ENCODE measurements around the gene OPRPN. TPM values are rescaled to one million over a fixed set of nuclear protein-coding genes. Genes with fewer than 3 reads are reported as not detected.

OPRPN gene
- polyA plus RNA-seq, 1 experiment, result not detected

GRCh38 chr4:70382691-70383181 lies 15.0 kb upstream of the OPRPN start, which contains the start of gene SMR3B:
Gene SMR3B (plus strand): TSS chr4:70383131. CDS start chr4:70384511, 1,380 bp downstream.
- TF ChIP-seq, protein P1, sequence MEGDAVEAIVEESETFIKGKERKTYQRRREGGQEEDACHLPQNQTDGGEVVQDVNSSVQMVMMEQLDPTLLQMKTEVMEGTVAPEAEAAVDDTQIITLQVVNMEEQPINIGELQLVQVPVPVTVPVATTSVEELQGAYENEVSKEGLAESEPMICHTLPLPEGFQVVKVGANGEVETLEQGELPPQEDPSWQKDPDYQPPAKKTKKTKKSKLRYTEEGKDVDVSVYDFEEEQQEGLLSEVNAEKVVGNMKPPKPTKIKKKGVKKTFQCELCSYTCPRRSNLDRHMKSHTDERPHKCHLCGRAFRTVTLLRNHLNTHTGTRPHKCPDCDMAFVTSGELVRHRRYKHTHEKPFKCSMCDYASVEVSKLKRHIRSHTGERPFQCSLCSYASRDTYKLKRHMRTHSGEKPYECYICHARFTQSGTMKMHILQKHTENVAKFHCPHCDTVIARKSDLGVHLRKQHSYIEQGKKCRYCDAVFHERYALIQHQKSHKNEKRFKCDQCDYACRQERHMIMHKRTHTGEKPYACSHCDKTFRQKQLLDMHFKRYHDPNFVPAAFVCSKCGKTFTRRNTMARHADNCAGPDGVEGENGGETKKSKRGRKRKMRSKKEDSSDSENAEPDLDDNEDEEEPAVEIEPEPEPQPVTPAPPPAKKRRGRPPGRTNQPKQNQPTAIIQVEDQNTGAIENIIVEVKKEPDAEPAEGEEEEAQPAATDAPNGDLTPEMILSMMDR (IDR thresholded peaks at IDR 0.05; ENCODE audit: low read depth, low read length), result no peak
- POLR2A ChIA-PET, result no interaction called here
- CTCF ChIA-PET, result no interaction called here
- Histone ChIP-seq H3K9me3 (ENCODE audit: control insufficient read depth, insufficient read depth, low read length) (no peaks in the 10 kb centered on the region), H3K4me3 (ENCODE audit: low read depth, low read length) (no peak within 1 kb of the TSS), H3K27ac (ENCODE audit: low read depth, low read length) (no peak within 1 kb of the TSS), H3K27me3 (ENCODE audit: control insufficient read depth, insufficient read depth, low read length) (no peaks in the 10 kb centered on the region)
- no peak for DNase-seq (ENCODE audit: low read depth, low spot score)

GRCh38 chr4:70392057-70392776 lies 5.5 kb upstream of the OPRPN start:
- H3K27ac ChIP-seq (ENCODE audit: low read depth, low read length), result no peak overlapping the region
- no peaks in the 10 kb centered on the region for H3K9me3 ChIP-seq (ENCODE audit: control insufficient read depth, insufficient read depth, low read length)
- CTCF ChIA-PET, result no interaction called here
- TF ChIP-seq, protein P1 (IDR thresholded peaks at IDR 0.05; ENCODE audit: low read depth, low read length), result no peak
- H3K4me3 ChIP-seq (ENCODE audit: low read depth, low read length), result no peak overlapping the region
- POLR2A ChIA-PET, result no interaction called here
- no peaks in the 10 kb centered on the region for H3K27me3 ChIP-seq (ENCODE audit: control insufficient read depth, insufficient read depth, low read length)
- DNase-seq (ENCODE audit: low read depth, low spot score), result no peak

- H3K27me3 ChIP-seq (ENCODE audit: control insufficient read depth, insufficient read depth, low read length), result no peaks in the 10 kb centered on the region
- no peak overlapping the region for H3K27ac ChIP-seq (ENCODE audit: low read depth, low read length)
- CTCF ChIA-PET, result no interaction called here
- H3K9me3 ChIP-seq (ENCODE audit: control insufficient read depth, insufficient read depth, low read length), result no peaks in the 10 kb centered on the region
- no peak for DNase-seq (ENCODE audit: low read depth, low spot score)
- TF ChIP-seq, protein P1 (IDR thresholded peaks at IDR 0.05; ENCODE audit: low read depth, low read length), result no peak
- POLR2A ChIA-PET, result no interaction called here
- no peak overlapping the region for H3K4me3 ChIP-seq (ENCODE audit: low read depth, low read length)
Measured at GRCh38 chr4:70399319-70399718, 1.6 kb downstream of the OPRPN start.

DNA sequence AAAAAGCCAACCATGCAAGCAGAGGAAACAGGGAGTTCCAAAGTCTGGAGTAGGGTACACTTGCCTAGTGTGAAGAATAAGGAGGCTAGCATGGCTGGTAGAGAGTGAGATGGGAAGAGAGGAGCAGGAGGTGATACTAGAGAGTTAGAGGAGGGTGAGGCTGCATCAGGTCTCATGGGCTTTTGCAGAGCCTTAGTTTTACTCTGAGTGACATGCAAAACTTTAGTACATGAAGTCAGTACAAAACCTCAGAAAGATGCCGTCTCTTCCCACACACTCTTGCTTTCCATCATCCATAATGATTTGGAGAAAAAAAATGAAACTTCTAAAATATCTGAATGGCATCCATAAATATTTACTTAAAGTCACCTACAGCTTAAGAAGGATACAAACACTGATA lies 5.0 kb downstream of the OPRPN start:
- H3K27ac ChIP-seq (ENCODE audit: low read depth, low read length), result no peak overlapping the region
- H3K4me3 ChIP-seq (ENCODE audit: low read depth, low read length), result no peak overlapping the region
- POLR2A ChIA-PET, result no interaction called here
- CTCF ChIA-PET, result no interaction called here
- TF ChIP-seq, protein P1 (IDR thresholded peaks at IDR 0.05; ENCODE audit: low read depth, low read length), result no peak
- no peak for DNase-seq (ENCODE audit: low read depth, low spot score)
- no peaks in the 10 kb centered on the region for H3K9me3 ChIP-seq (ENCODE audit: control insufficient read depth, insufficient read depth, low read length)
- H3K27me3 ChIP-seq (ENCODE audit: control insufficient read depth, insufficient read depth, low read length), result no peaks in the 10 kb centered on the region

DNA sequence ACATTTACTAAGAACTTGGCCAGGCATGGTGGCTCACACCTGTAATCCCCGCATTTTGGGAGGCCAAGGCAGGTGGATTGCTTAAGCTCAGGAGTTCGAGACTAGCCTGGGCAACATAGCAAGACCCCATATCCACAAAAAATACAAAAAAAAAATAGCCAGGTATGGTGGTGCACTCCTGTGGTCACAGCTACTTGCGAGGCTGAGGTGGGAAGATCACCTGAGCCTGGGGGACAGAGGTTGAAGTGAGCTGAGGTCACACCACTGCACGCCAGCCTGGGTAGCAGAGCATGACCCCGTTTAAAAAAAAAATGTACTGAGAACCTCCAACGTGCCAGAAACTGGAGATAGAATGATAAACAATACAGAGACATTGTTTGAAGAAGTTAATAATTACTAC lies 8.0 kb downstream of the OPRPN start:
- no peak for DNase-seq (ENCODE audit: low read depth, low spot score)
- CTCF ChIA-PET, result no interaction called here
- no peaks in the 10 kb centered on the region for H3K9me3 ChIP-seq (ENCODE audit: control insufficient read depth, insufficient read depth, low read length)
- TF ChIP-seq, protein P1 (IDR thresholded peaks at IDR 0.05; ENCODE audit: low read depth, low read length), result no peak
- no peaks in the 10 kb centered on the region for H3K27me3 ChIP-seq (ENCODE audit: control insufficient read depth, insufficient read depth, low read length)
- POLR2A ChIA-PET, result no interaction called here
- H3K4me3 ChIP-seq (ENCODE audit: low read depth, low read length), result no peak overlapping the region
- no peak overlapping the region for H3K27ac ChIP-seq (ENCODE audit: low read depth, low read length)
